Measurements from ENCODE around the gene BBS12.

BBS12 gene

GRCh38 chr4:122715221-122715620 lies 17.3 kb upstream of the BBS12 start:
- no peak for DNase-seq (ENCODE audit: low read depth)

- DNase-seq (ENCODE audit: low read depth) = peak; percentile 63
These were observed 15.6 kb upstream of the BBS12 start for GRCh38 chr4:122716825-122717448.

- no peak for DNase-seq (ENCODE audit: low read depth)
These were observed 14.2 kb upstream of the BBS12 start for GRCh38 chr4:122718281-122718680.

DNA sequence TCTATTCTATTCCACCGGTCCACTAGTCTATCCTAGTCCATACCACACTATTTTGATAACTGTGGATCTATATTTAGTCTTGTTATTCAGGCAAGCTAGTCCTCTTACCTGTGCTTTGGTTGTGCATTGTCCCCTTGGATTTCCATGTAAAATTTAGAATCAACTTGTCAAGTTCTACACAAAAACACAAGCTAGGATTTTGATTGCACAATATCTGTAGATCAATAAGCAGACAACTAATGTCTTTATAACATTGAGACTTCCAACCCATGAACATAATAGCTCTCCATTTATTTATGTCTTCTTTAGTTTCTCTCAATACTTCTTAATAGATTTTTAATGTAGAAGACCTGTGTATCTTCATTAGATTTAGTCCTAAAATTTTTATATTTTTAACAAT lies 10.2 kb upstream of the BBS12 start:
- DNase-seq (ENCODE audit: low read depth) = no peak

- no peak for DNase-seq (ENCODE audit: low read depth)
These were observed 3.6 kb upstream of the BBS12 start for GRCh38 chr4:122728856-122729255.

- no peak for DNase-seq (ENCODE audit: low read depth)
These were observed 828 bp upstream of the BBS12 start for GRCh38 chr4:122731676-122732075.

GRCh38 chr4:122733787-122734120 lies 1.2 kb downstream of the BBS12 start:
- DNase-seq (ENCODE audit: low read depth) = no peak

DNA sequence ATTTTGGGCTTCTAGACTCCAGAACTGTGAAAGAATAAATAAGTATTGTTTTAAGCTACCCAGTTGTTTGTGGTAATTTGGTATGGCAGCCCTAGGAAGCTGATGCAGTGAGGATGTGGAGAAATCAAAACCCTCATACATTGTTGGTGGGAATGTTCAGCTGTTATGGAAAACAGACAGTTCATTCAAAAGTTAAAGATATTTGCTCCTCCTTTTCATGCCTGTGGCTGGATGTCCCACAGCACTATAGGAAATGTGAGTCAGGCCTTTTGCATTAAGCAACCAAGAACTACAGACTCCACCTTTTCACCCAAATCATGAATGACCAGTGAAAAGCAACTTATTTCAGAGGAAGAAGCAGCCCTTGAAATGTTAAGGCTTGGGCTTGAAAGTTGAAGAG lies 6.7 kb downstream of the BBS12 start:
- no peak for DNase-seq (ENCODE audit: low read depth)

DNA sequence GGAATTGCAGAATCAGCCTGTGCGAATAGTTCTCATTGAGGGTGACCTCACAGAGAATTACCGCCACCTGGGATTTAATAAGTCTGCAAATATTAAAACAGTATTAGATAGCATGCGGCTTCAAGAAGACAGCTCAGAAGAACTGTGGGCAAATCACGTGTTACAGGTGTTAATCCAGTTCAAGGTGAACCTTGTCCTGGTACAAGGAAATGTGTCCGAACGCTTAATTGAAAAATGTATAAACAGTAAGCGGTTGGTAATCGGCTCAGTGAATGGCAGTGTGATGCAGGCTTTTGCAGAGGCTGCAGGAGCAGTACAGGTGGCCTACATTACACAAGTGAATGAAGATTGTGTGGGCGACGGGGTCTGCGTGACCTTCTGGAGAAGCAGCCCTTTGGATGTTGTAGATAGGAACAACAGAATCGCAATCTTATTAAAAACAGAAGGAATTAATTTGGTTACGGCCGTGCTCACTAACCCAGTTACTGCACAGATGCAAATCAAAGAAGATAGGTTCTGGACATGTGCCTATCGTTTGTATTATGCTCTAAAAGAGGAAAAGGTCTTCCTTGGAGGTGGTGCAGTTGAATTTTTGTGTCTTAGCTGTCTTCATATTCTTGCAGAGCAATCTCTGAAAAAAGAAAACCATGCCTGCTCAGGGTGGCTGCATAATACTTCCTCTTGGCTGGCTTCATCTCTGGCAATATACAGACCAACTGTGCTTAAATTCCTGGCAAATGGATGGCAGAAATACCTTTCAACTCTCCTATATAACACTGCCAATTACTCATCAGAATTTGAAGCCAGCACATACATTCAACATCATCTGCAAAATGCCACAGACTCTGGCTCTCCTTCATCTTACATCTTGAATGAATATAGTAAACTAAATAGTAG lies 10.7 kb downstream of the BBS12 start:
- no peak for DNase-seq (ENCODE audit: low read depth)

DNA sequence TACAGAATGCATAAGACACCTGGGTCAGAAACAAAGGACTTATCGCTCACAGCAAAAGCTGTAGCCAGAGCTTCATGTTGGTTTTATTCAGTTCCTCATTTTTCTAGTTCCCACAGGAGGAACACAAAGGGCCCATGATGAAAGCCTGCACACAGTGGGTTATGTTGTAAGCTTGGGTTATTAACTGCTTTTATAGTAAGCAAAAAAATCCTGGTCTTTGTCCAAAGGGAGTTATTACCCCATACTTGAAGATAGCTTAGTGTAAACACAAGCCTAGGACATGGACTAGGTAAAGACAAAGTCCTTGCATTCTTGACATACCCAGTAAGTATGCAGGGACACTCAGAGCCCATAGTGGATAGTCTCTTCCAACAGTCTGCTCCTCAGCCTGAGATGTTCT lies 11.7 kb downstream of the BBS12 start:
- no peak for DNase-seq (ENCODE audit: low read depth)

GRCh38 chr4:122746485-122746965 lies 14.0 kb downstream of the BBS12 start:
- DNase-seq (ENCODE audit: low read depth) = no peak

- DNase-seq (ENCODE audit: low read depth) = no peak
These were observed 14.6 kb downstream of the BBS12 start for GRCh38 chr4:122747068-122747467.

DNA sequence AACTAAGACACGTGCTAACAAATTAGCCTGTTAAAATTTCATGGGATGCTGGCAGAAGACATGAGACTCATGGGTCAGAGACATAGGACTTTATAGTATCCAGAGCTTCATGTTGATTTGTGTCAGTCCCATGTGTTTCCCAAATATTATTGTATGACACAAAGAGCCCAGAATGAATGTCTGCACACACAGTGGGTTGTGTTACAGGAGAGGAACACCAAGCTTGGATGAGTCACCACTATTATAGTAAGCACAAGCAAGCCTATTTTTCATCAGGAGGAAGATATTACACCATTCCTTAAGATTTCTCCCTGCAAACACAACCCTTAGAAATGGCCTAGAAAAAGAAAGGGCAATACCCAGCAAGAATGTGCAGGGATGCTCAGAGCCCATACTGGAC lies 15.4 kb downstream of the BBS12 start:
- no peak for DNase-seq (ENCODE audit: low read depth)

DNA sequence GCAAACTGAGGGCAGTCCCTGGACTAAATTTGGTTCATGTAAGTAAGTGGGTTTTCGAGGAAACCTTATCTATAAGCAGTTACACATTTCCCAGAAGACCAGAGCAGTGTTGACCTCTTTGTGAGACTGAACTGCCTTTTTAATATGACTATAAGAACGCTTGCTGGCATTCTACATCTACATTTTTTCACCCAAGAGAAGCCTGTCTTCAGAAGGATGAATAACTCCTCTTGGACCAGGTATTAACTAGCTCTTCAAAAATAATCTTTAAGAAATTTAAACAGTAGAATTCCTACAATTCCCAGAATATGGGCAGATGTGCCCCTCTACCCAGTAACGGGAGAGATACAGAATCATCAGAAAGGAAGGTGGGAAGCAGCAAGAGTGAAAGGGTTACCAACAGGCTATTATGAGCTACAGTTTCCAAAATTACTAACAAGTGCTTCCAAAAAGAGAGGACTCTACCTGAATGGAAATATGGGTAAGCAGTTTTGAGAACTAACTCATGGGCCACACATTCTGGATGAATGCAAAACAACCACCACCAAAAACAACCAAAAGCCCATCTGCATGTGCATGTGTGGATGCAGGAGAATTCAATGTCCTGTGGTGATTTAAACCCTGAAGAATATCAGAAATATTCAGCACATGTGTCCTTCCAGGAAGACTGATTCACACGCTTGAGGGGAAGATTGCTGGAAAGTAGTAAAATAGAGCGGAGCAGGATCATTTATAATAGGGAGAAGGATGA lies 17.4 kb downstream of the BBS12 start:
- DNase-seq (ENCODE audit: low read depth) = no peak

- DNase-seq (ENCODE audit: low read depth) = no peak
These were observed 23.2 kb downstream of the BBS12 start for GRCh38 chr4:122755675-122756074.

DNA sequence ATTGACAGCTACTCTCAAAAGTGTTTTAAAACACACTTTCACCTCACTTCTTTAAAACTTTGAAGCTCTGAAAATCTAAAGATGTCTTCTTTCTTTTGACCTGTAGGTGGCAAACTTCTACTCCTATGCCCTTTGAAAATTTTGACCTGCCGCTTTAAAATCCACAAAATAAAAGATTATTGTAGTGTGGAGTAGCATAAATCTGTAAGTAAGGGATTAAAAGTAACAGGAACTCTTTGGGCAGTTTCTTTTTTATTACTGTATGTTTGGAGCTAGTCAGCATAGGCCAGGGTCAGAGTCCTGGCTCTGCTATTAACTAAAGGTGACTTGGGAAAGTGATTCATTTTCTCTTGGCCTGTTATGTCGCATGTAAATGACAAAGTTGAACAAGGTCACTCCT lies 25.5 kb downstream of the BBS12 start:
- no peak for DNase-seq (ENCODE audit: low read depth)

GRCh38 chr4:122759639-122760310 lies 27.3 kb downstream of the BBS12 start:
- DNase-seq (ENCODE audit: low read depth) = no peak

GRCh38 chr4:122762520-122762919 lies 30.0 kb downstream of the BBS12 start:
- DNase-seq (ENCODE audit: low read depth) = no peak

DNA sequence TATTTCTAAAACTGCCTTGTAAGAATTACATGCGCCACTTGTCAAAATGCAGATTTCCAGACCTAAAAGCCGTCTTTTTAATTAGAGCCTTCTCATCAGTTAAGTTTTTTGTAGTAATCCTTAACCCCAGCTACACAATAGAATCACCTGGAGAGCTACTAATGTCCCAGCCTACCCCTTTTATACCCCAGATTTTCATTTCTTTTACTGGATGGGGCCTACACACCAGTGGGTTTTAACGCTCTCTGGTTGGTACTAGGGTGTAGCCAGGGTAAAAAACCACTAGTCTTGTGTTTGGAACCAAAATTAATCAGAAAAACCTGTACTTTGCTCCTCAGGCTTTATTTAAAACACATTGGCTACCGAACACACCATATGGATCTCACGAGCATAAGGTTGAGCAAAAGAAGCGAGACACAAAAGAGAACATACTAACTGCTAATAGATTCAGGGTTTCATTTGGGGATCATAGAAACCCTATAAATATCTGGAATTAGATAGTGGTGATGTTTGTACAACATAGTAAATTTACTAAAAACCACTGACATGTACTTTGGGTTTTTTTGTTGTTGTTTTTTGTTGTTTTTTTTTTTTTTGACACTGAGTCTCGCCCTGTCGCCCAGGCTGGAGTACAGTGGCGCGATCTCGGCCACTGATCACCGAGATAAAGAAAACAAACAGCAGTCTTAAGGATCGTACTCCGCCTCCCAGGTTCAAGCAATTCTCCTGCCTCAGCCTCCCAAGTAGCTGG lies 30.6 kb downstream of the BBS12 start:
- DNase-seq (ENCODE audit: low read depth) = no peak

DNA sequence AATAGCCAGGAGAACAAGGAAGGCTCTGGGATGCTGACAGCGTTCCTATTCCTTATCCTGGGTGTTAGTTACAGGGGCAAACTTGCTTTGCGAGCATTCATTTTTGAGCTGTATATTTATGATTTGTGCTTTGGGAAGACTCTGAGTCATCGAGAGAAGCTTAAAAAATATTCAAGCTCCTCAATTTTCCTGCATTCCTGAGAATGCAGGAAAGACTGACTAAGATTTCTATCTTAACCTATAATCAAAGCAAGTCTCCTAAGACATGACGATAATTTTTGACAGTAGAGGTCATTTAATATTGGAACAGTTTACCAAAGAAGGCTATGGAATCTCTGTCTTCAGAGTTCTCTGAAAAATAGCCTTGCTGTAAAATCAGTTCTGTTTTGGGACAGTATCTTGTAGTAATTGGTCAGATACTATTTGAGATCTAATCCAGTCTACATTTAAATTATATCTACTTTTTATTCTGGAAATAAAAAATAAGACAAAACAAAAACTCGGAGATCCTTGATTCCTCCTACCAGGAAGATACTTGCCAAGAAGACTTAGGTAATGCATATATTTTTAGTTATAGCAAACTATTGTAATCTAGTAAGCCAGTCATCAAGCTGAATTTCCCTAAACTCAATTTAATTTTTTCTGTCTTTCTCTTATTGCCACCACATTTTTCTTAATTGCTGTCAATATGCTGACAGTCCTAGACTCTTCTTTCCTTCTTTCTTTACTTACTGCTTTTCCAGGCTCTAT lies 31.7 kb downstream of the BBS12 start:
- no peak for DNase-seq (ENCODE audit: low read depth)

GRCh38 chr4:122764821-122765215 lies 32.3 kb downstream of the BBS12 start:
- no peak for DNase-seq (ENCODE audit: low read depth)
